CD4-positive, alpha-beta memory T cell (primary cell): ENCODE measurements around the gene MAP6. TPM values are rescaled to one million over a fixed set of nuclear protein-coding genes. Genes with fewer than 3 reads are reported as not detected.

Experiments
- CTCF ChIA-PET: fragments of 350-600 bp; sonication (Branson Sonifier 250); formaldehyde crosslinking; loops from one replicate; lab custom pipeline; 2021; ENCODE audit warnings: inconsistent platforms; ENCODE audit not compliant: partially characterized antibody; lab: Charles Lee
- POLR2A ChIA-PET: fragments of 350-600 bp; sonication (Branson Sonifier 250); formaldehyde crosslinking; loops from one replicate; lab custom pipeline; 2021; ENCODE audit not compliant: partially characterized antibody; lab: Charles Lee
- DNase-seq, 5 donors: peaks; one replicate each; pipeline versions ENCODE4 v3.0.0 to v3.0.0-alpha.2; 2020 to 2022; ENCODE audit warnings: mixed read lengths in 1 of 5
- H3K27ac ChIP-seq: one replicate; pipeline ENCODE4 v1.7.0; 2013; ENCODE audit warnings: low read depth, low read length
- H3K27me3 ChIP-seq: 2 replicates; pipeline ENCODE4 v1.7.0; 2013; ENCODE audit warnings: mild to moderate bottlenecking, low read length, moderate library complexity; ENCODE audit not compliant: insufficient read depth
- H3K36me3 ChIP-seq: 2 replicates; pipeline ENCODE4 v1.7.0; 2013; ENCODE audit warnings: mild to moderate bottlenecking, low read length, moderate library complexity; ENCODE audit not compliant: insufficient read depth
- H3K4me1 ChIP-seq: 2 replicates; pipeline ENCODE4 v1.7.0; 2013; ENCODE audit warnings: mild to moderate bottlenecking, low read length, moderate library complexity; ENCODE audit not compliant: insufficient read depth
- H3K4me3 ChIP-seq, 2 donors: one replicate each; pipeline ENCODE4 v1.7.0; 2013; ENCODE audit warnings: low read length in 2 of 2, mild to moderate bottlenecking in 1 of 2
- H3K9me3 ChIP-seq, 2 donors: one replicate each; pipeline ENCODE4 v1.7.0; 2013; ENCODE audit warnings: low read length in 2 of 2, control low read depth in 1 of 2; ENCODE audit not compliant: control insufficient read depth in 1 of 2
- H3K27ac Mint-ChIP-seq, 7 donors: one replicate each; pipeline ENCODE4 v1.8.0; 2020 to 2021; ENCODE audit warnings: mixed read lengths in 7 of 7, mild to moderate bottlenecking in 6 of 7, inconsistent platforms in 3 of 7, moderate library complexity in 3 of 7
- H3K27me3 Mint-ChIP-seq, 2 donors: one replicate each; pipeline ENCODE4 v1.8.0; 2020 to 2021; ENCODE audit warnings: mixed read lengths in 2 of 2
- H3K36me3 Mint-ChIP-seq, 2 donors: one replicate each; pipeline ENCODE4 v1.8.0; 2020 to 2021; ENCODE audit warnings: mixed read lengths in 2 of 2, inconsistent platforms in 1 of 2, mild to moderate bottlenecking in 1 of 2
- H3K4me1 Mint-ChIP-seq, 4 donors: one replicate each; pipeline ENCODE4 v1.8.0; 2020 to 2021; ENCODE audit warnings: mixed read lengths in 4 of 4, mild to moderate bottlenecking in 1 of 4
- H3K4me3 Mint-ChIP-seq, 8 donors: one replicate each; pipeline ENCODE4 v1.8.0; 2020 to 2021; ENCODE audit warnings: mixed read lengths in 8 of 8, mild to moderate bottlenecking in 7 of 8, moderate library complexity in 6 of 8, inconsistent platforms in 3 of 8
- H3K9me3 Mint-ChIP-seq, 8 donors: one replicate each; pipeline ENCODE4 v1.8.0; 2020 to 2021; ENCODE audit warnings: mixed read lengths in 8 of 8, mild to moderate bottlenecking in 5 of 8, inconsistent platforms in 3 of 8, moderate library complexity in 1 of 8
- intact Hi-C: fragments of 100-400 bp; cut with micrococcal nuclease; formaldehyde crosslinking; loops from one replicate; pipeline ENCODE4 v1.15.1; 2023
- polyA plus RNA-seq, 2 donors: library from polyadenylated mRNA; unstranded; fragments of 300-500 nt; fragmentation: Illumina TruSeq; gene quantifications; one replicate each; pipeline ENCODE4 v1.2.3, GENCODE V29; 2021
- total RNA-seq, 2 experiments: library from RNA; stranded (reverse); gene quantifications; one replicate each; pipeline ENCODE4 v1.2.3, GENCODE V29; 2021

The MAP6 gene
- not detected for total RNA-seq
- not detected for polyA plus RNA-seq

GRCh38 chr11:75668451-75669297, at the start of gene MAP6:
TSS of gene MAP6 (minus strand) at chr11:75669038. CDS start at chr11:75668369, 669 bp downstream.
- H3K27ac Mint-ChIP-seq, result peak within 1 kb of the TSS in 1 of 7 donors; percentile 59
- H3K9me3 ChIP-seq, result no peaks in the 10 kb centered on the region
- ChIA-PET POLR2A (interaction anchor here (0.6 to 1.2 kb wide), 2 partner anchors 17 to 340 kb away, joined by 3 to 4 read pairs; no protein-coding TSS in a partner anchor), CTCF (no interaction called here)
- peak in 3 of 5 donors; percentile 5 to 18 (median 12) for DNase-seq
- peaks cover 7 to 23% (median 13%) of the 10 kb centered on the region in 4 donors for H3K4me1 Mint-ChIP-seq
- peaks cover 44 to 57% of the 10 kb centered on the region in 2 donors for H3K27me3 Mint-ChIP-seq
- H3K36me3 ChIP-seq, result no peaks in the 10 kb centered on the region
- peaks cover 14% of the 10 kb centered on the region for H3K4me1 ChIP-seq
- peaks cover 0 to 6% (median 1%) of the 10 kb centered on the region in 8 donors for H3K9me3 Mint-ChIP-seq
- H3K36me3 Mint-ChIP-seq, result no peaks in the 10 kb centered on the region
- H3K27ac ChIP-seq, result no peak within 1 kb of the TSS
- H3K4me3 ChIP-seq, result peak within 1 kb of the TSS in 1 of 2 donors; percentile 49
- peaks cover 33% of the 10 kb centered on the region for H3K27me3 ChIP-seq
- peak within 1 kb of the TSS; percentile 84 to 95 (median 88) for H3K4me3 Mint-ChIP-seq
- intact Hi-C loops, result no loop called here

GRCh38 chr11:75717608-75718418, 49.0 kb upstream of the MAP6 start, which contains the start of gene MOGAT2:
TSS of gene MOGAT2 (plus strand) at chr11:75717838. CDS start at chr11:75717889, 51 bp downstream.
- Mint-ChIP-seq H3K9me3 (no peaks in the 10 kb centered on the region), H3K36me3 (no peaks in the 10 kb centered on the region), H3K27me3 (peaks cover 1 to 7% of the 10 kb centered on the region in 2 donors), H3K27ac (peak within 1 kb of the TSS in 1 of 7 donors; percentile 32), H3K4me1 (no peaks in the 10 kb centered on the region), H3K4me3 (no peak within 1 kb of the TSS)
- ChIA-PET CTCF (no interaction called here), POLR2A (no interaction called here)
- H3K4me1 ChIP-seq, result no peaks in the 10 kb centered on the region
- H3K27ac ChIP-seq, result no peak within 1 kb of the TSS
- H3K4me3 ChIP-seq, result no peak within 1 kb of the TSS
- intact Hi-C loops, result no loop called here
- H3K9me3 ChIP-seq, result no peaks in the 10 kb centered on the region
- H3K27me3 ChIP-seq, result no peaks in the 10 kb centered on the region
- DNase-seq, result no peak
- no peaks in the 10 kb centered on the region for H3K36me3 ChIP-seq

- intact Hi-C loops, result no loop called here
- ChIA-PET POLR2A (no interaction called here), CTCF (no interaction called here)
- Histone ChIP-seq H3K4me1 (no peaks in the 10 kb centered on the region), H3K9me3 (no peaks in the 10 kb centered on the region), H3K27me3 (no peaks in the 10 kb centered on the region), H3K36me3 (no peaks in the 10 kb centered on the region), H3K4me3 (no peak overlapping the region), H3K27ac (no peak overlapping the region)
- no peaks in the 10 kb centered on the region for H3K9me3 Mint-ChIP-seq
- no peak overlapping the region for H3K4me3 Mint-ChIP-seq
- H3K27ac Mint-ChIP-seq, result peak overlapping the region in 1 of 7 donors; percentile 32
- H3K36me3 Mint-ChIP-seq, result no peaks in the 10 kb centered on the region
- no peak for DNase-seq
- peaks cover 1 to 9% of the 10 kb centered on the region in 2 donors for H3K27me3 Mint-ChIP-seq
- H3K4me1 Mint-ChIP-seq, result no peaks in the 10 kb centered on the region
Measured at GRCh38 chr11:75716659-75717058, 47.8 kb upstream of the MAP6 start.

- Histone ChIP-seq H3K9me3 (no peaks in the 10 kb centered on the region), H3K27ac (no peak overlapping the region), H3K4me3 (no peak overlapping the region), H3K4me1 (no peaks in the 10 kb centered on the region), H3K36me3 (no peaks in the 10 kb centered on the region), H3K27me3 (no peaks in the 10 kb centered on the region)
- H3K9me3 Mint-ChIP-seq, result no peaks in the 10 kb centered on the region
- DNase-seq, result no peak
- H3K4me3 Mint-ChIP-seq, result no peak overlapping the region
- CTCF ChIA-PET, result interaction anchor here (1.8 kb wide), 1 partner anchor 10 kb away, joined by 5 read pairs; no protein-coding TSS in a partner anchor
- H3K27me3 Mint-ChIP-seq, result peaks cover 1 to 12% of the 10 kb centered on the region in 2 donors
- intact Hi-C loops, result no loop called here
- POLR2A ChIA-PET, result no interaction called here
- no peak overlapping the region for H3K27ac Mint-ChIP-seq
- H3K4me1 Mint-ChIP-seq, result no peaks in the 10 kb centered on the region
- no peaks in the 10 kb centered on the region for H3K36me3 Mint-ChIP-seq
Measured at GRCh38 chr11:75715688-75716087, 46.9 kb upstream of the MAP6 start.

GRCh38 chr11:75714211-75714610, 45.4 kb upstream of the MAP6 start:
- Histone ChIP-seq H3K27me3 (no peaks in the 10 kb centered on the region), H3K4me3 (no peak overlapping the region), H3K9me3 (no peaks in the 10 kb centered on the region), H3K4me1 (no peaks in the 10 kb centered on the region), H3K36me3 (no peaks in the 10 kb centered on the region), H3K27ac (no peak overlapping the region)
- no peaks in the 10 kb centered on the region for H3K36me3 Mint-ChIP-seq
- H3K27ac Mint-ChIP-seq, result no peak overlapping the region
- ChIA-PET POLR2A (no interaction called here), CTCF (interaction anchor here (0.8 to 1.8 kb wide), 3 partner anchors 8 to 154 kb away, joined by 3 to 5 read pairs (median 4); no protein-coding TSS in a partner anchor)
- intact Hi-C loops, result no loop called here
- peaks cover 1 to 14% of the 10 kb centered on the region in 2 donors for H3K27me3 Mint-ChIP-seq
- no peak overlapping the region for H3K4me3 Mint-ChIP-seq
- no peak for DNase-seq
- no peaks in the 10 kb centered on the region for H3K9me3 Mint-ChIP-seq
- no peaks in the 10 kb centered on the region for H3K4me1 Mint-ChIP-seq

- Histone ChIP-seq H3K27me3 (no peaks in the 10 kb centered on the region), H3K4me1 (no peaks in the 10 kb centered on the region), H3K36me3 (no peaks in the 10 kb centered on the region), H3K27ac (no peak overlapping the region), H3K4me3 (no peak overlapping the region), H3K9me3 (no peaks in the 10 kb centered on the region)
- ChIA-PET CTCF (interaction anchor here (0.7 to 1.9 kb wide), 21 partner anchors 8 to 613 kb away, joined by 3 to 9 read pairs (median 4); no protein-coding TSS in a partner anchor), POLR2A (no interaction called here)
- intact Hi-C loops, result loop anchor here (1.0 kb wide), 2 partner anchors 161 to 446 kb away; no protein-coding TSS in a partner anchor
- peak; percentile 47 to 59 (median 57) for DNase-seq
- no peaks in the 10 kb centered on the region for H3K9me3 Mint-ChIP-seq
- peaks cover 0 to 11% (median 4%) of the 10 kb centered on the region in 4 donors for H3K4me1 Mint-ChIP-seq
- H3K4me3 Mint-ChIP-seq, result peak overlapping the region in 4 of 8 donors; percentile 5 to 52 (median 49)
- peaks cover 2 to 10% of the 10 kb centered on the region in 2 donors for H3K27me3 Mint-ChIP-seq
- H3K27ac Mint-ChIP-seq, result no peak overlapping the region
- H3K36me3 Mint-ChIP-seq, result no peaks in the 10 kb centered on the region
Measured at GRCh38 chr11:75706260-75706729, 37.5 kb upstream of the MAP6 start.
